Nucleus accumbens (tissue), 56 donors: ENCODE data around the gene ANGPT4.
A peak's percentile ranks its signal among the peaks of the same experiment; 100 is the strongest.

Source experiments
- DNase-seq, 56 donors: peaks; one replicate each; lab custom pipeline; 2025; lab: John Stamatoyannopoulos, UW

ANGPT4 gene

GRCh38 chr20:916125-916799, at the start of gene ANGPT4:
TSS of gene ANGPT4 (minus strand) at chr20:916334. CDS start at chr20:916214, 120 bp downstream.
- DNase-seq = no peak

GRCh38 chr20:963795-964194, 47.7 kb upstream of the ANGPT4 start:
- DNase-seq = no peak

DNA sequence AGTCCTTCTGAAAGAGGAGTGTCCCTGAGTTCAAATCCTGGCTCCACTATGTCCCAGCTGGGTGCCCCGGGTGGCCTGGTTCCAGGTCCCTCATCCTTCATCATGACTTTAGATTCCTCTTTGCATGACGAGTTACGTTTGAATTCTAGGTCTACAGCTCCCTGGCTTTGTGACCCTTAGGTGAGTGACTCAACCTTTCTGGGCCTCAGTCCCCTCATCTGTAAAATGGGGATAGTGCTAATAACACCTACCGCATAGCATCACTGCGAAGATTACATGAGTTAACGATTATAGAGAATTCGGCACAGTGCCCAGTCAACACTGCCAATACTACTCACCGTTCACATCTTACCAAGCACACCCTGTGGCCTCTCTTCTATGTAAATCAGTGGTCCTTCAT, 46.5 kb upstream of the ANGPT4 start:
- no peak for DNase-seq

DNA sequence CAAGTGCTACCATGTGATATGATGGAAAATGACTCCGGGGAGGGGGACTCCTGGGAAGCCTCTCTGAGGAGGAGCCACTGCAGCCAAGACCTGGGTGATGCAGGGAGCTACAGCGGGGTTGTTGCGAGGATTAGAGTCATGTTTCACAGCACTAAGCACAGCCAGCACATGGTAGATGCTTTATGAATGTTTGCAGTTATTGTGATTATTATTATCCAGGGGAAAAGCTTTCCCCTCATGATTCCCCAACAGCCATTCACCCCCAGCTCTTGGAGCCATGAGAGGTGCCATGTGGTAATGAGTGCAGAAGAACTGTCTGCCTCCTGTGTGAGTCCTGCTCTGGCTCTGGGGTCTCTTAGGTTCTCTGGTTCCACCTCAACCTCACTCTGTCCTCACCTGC, 46.1 kb upstream of the ANGPT4 start:
- no peak for DNase-seq

- DNase-seq = no peak
Measured at GRCh38 chr20:961768-962167, 45.6 kb upstream of the ANGPT4 start.

DNA sequence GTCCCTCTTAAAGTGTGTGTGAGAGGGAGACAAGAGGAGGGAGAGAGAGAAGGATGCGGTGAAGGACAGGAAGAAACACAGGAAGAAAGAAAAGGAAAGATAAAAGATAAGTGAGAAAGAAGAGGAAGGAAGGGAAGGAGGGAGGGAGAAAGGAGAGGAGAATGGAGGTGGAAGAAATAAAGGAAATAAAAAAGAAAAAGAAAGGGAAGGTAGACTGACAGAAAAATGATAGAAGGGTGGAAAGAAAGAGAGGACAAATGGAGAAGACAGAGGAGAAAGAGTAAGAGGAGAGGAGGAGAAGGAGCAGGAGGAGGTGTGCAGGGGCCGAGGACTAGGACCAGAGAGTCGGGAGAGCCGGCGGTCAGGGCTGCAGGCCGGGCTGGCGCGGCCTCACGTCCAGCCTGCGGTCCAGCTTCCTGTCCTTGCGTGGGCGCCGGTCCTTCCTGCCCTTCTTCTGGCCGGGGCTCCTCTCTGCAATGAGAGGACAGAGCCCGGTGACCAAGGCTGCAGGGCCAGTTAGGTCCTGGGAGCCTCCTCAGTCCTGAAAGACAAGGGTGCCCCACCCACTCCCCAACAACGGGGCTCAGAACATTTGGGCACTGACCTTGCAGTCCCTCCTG, 44.0 kb upstream of the ANGPT4 start:
- no peak for DNase-seq

- no peak for DNase-seq
Measured at GRCh38 chr20:958936-959815, 43.0 kb upstream of the ANGPT4 start.

GRCh38 chr20:957544-957943, 41.4 kb upstream of the ANGPT4 start:
- no peak for DNase-seq

- peak in 47 of 56 donors; percentile 4 to 75 (median 37) for DNase-seq
Measured at GRCh38 chr20:956330-956951, 40.3 kb upstream of the ANGPT4 start.

DNA sequence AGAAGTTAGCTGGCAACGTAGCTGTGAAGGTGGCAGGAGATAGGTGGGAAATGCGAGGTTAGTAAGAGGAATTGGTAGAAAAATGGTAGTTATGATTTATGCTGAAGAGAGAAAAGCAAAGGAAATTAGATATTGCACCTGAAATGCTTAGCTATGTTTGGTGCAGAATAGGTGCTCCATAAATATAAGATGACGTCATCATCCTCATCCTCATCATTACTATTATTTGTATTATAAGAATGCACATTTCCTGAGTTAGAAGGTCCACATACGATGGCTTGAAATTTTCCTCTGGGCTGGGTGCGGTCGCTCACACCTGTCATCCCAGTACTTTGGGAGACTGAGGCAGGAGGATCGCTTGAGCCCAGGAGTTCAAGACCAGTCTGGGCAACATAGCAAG, 39.5 kb upstream of the ANGPT4 start:
- DNase-seq = no peak

DNA sequence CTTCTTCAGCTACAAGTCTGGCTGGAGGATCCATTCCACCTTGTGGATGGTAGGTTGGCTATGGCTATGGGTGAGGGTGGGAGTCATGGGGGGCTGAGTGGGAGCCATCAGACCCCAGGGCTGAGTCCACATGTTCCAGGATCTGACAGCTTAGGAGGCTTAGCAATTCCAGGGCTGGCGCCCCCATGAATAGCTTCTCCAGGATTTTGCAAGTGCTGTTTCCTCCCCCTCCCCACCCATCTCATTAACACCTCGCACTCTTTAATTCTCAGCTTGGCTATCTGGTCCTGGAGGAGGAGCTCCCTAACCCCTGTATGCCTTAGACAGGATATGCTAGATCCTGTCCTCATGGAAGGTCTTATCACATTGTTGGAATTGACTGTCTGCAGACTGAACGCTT, 39.0 kb upstream of the ANGPT4 start:
- no peak for DNase-seq

GRCh38 chr20:953742-954141, 37.6 kb upstream of the ANGPT4 start:
- no peak for DNase-seq

GRCh38 chr20:952196-952795, 36.2 kb upstream of the ANGPT4 start:
- DNase-seq = no peak

DNA sequence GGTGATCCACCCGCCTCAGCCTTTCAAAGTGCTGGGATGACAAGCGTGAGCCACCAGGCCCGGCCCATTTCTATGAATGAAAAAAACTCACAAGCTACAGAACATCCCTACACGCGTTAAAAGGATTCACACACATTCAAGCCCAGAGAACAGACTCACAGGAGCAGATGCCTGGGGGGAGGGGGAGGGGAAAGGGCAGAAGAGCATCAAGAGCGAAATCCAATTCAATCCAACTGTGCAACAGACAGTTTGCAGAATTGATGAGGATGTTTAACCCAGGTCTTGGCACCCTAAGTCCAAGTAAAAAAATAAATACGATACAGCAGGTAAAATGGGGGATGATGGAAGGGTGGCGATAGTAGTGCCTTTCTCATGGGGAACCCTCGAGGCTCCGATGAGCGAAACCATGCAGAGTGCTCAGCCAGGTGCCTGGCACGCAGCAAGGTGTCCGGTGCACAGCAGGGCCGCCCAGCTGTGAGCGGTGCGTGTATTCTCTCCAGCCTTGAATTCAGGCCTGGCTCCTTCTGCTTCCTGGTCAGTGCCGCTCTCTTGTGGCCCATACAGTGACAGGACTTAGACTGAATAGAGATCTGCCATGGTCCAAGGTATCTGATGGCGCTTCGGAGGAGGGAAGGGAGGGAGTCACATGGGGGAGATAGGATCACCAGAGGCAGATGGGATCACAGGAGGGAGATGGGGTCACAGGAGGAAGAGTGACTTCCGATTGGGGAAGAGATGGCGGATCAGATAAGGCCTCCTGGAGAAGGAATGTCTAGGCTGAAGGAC, 35.4 kb upstream of the ANGPT4 start:
- DNase-seq = no peak

DNA sequence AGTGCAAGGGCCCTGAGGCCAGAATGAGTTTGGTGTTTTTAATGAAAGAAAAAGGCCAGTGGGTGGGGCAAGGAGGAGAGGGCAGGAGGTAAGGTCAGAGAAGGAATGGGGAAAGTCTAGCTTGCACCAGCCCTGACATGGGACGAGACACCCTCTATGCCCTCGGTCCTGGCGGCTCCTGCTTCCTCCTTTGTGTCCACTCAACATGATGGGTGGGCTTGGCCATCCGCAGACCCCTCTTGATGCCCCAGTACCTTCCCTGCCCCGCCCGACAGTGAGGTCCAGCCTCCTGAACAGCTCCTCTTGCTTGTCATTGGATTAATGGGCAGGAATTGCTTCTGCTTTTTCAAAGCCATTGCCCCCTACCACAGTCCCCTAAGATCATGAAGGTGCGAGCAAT, 33.6 kb upstream of the ANGPT4 start:
- DNase-seq = no peak

DNA sequence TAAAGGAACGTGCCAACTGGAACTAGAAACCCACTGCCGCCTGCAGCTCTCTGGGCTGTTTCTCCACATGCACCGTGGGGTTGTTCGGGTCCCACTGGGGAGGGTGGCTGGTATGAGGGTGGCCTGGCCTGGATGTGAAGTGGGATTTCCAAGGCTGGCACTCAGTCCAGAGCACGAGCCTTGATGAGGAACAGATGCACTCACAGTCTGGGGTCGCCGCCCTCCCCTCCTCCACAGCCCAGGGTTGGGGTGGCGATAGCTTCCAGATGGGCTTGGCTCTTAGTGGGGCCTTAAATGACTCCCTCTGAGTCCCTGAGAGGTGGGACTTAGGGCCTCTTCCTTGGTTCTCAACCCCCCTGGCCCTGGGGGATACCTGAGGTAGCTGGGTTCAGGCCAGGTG, 30.7 kb upstream of the ANGPT4 start:
- DNase-seq = no peak

DNA sequence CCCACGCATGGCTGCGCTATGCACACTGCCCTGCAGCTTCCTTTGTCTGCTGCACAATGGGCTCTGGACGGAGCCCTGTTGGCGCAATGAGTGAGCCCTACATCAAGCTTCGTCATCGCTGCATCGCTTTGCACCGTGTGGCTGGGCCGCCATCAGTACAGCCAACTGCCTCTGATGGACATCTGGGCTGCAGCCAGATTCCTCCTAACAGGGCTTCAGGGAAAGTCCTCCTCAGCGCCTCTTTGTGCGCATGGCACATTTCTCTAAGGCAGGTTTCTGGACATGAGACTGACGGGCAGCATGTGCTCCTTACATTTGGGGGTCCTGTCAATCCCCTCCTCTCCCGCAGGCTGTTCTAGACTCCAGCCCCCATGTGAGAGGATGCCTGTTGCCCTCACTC, 29.7 kb upstream of the ANGPT4 start:
- DNase-seq = no peak

DNA sequence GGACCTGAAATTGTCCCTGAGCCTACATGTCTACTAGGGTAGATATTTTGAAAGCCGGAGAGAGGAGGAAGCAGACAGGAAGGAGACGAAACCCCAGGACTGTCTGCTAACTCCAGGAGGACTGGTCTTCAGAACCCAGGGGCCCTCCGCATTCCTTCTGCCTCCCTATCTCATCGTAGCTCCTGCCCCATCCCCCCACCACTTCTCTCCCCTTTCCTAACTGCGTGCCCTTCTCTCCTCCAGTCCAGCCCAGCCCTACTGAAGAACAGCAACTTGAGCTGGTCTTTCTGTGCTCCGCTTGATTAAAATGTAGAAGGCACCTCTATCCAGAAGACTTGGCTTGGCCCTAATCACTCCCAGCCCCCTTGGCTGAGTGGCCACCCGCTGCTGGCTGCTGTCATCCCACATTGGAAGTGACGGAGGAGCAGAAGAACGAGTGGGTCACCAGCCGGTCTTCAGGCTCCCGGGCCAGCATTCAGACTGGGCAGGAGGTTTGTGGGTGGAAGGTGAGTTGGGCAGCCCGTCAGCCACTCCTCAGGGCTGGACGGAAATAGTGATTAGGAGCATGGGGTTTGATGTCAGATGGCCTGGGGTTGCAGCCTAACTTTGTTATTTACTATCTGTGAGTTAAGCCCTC, 28.8 kb upstream of the ANGPT4 start:
- DNase-seq = no peak

- DNase-seq = no peak
Measured at GRCh38 chr20:944148-944547, 28.0 kb upstream of the ANGPT4 start.
